Measurements from ENCODE around the gene GRM4.

Gene GRM4

GRCh38 chr6:33985313-33985751, 160.6 kb downstream of the GRM4 start:
- Histone ChIP-seq H3K4me3 (ENCODE audit: low read depth, low read length, poor library complexity, severe bottlenecking) (no peak overlapping the region), H4K20me1 (ENCODE audit: insufficient read depth, low read length) (no peaks in the 10 kb centered on the region), H3K9ac (ENCODE audit: low read length) (no peak overlapping the region), H3K36me3 (ENCODE audit: insufficient read depth, low read length) (no peaks in the 10 kb centered on the region), H3K27ac (ENCODE audit: low read depth, low read length, poor library complexity, severe bottlenecking) (no peak overlapping the region), H3K9me2 (ENCODE audit: low read depth, low read length) (no peaks in the 10 kb centered on the region), H3F3A (ENCODE audit: insufficient read depth, low read length) (no peaks in the 10 kb centered on the region), H3K27me3 (ENCODE audit: insufficient read depth, low read length) (peaks cover 3% of the 10 kb centered on the region; the same call in 1 of the 2 replicates), H2AFZ (ENCODE audit: low read length) (no peak overlapping the region), H3K4me2 (ENCODE audit: low read length) (no peak overlapping the region), H3K4me1 (ENCODE audit: insufficient read depth, low read length, severe bottlenecking) (no peaks in the 10 kb centered on the region), H3K9me3 (ENCODE audit: low read length) (no peaks in the 10 kb centered on the region), H3K79me2 (ENCODE audit: insufficient read depth, low read length) (no peaks in the 10 kb centered on the region)
- TF ChIP-seq EZH2 (IDR thresholded peaks at IDR 0.05; ENCODE audit: borderline replicate concordance, low read length) = no peak
- TF ChIP-seq, protein P1, sequence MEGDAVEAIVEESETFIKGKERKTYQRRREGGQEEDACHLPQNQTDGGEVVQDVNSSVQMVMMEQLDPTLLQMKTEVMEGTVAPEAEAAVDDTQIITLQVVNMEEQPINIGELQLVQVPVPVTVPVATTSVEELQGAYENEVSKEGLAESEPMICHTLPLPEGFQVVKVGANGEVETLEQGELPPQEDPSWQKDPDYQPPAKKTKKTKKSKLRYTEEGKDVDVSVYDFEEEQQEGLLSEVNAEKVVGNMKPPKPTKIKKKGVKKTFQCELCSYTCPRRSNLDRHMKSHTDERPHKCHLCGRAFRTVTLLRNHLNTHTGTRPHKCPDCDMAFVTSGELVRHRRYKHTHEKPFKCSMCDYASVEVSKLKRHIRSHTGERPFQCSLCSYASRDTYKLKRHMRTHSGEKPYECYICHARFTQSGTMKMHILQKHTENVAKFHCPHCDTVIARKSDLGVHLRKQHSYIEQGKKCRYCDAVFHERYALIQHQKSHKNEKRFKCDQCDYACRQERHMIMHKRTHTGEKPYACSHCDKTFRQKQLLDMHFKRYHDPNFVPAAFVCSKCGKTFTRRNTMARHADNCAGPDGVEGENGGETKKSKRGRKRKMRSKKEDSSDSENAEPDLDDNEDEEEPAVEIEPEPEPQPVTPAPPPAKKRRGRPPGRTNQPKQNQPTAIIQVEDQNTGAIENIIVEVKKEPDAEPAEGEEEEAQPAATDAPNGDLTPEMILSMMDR (IDR thresholded peaks at IDR 0.05; ENCODE audit: low read length) = no peak

GRCh38 chr6:33984466-33985312, 161.2 kb downstream of the GRM4 start:
- Histone ChIP-seq H3F3A (ENCODE audit: insufficient read depth, low read length) (no peaks in the 10 kb centered on the region), H3K36me3 (ENCODE audit: insufficient read depth, low read length) (no peaks in the 10 kb centered on the region), H3K4me1 (ENCODE audit: insufficient read depth, low read length, severe bottlenecking) (no peaks in the 10 kb centered on the region), H3K9ac (ENCODE audit: low read length) (no peak overlapping the region), H3K27ac (ENCODE audit: low read depth, low read length, poor library complexity, severe bottlenecking) (no peak overlapping the region), H2AFZ (ENCODE audit: low read length) (no peak overlapping the region), H3K9me3 (ENCODE audit: low read length) (no peaks in the 10 kb centered on the region), H3K79me2 (ENCODE audit: insufficient read depth, low read length) (no peaks in the 10 kb centered on the region), H3K4me3 (ENCODE audit: low read depth, low read length, poor library complexity, severe bottlenecking) (no peak overlapping the region), H3K9me2 (ENCODE audit: low read depth, low read length) (no peaks in the 10 kb centered on the region), H4K20me1 (ENCODE audit: insufficient read depth, low read length) (no peaks in the 10 kb centered on the region), H3K4me2 (ENCODE audit: low read length) (no peak overlapping the region), H3K27me3 (ENCODE audit: insufficient read depth, low read length) (peaks cover 3% of the 10 kb centered on the region; the same call in 1 of the 2 replicates)
- TF ChIP-seq, protein P1 (IDR thresholded peaks at IDR 0.05; ENCODE audit: low read length) = no peak
- TF ChIP-seq EZH2 (IDR thresholded peaks at IDR 0.05; ENCODE audit: borderline replicate concordance, low read length) = no peak

GRCh38 chr6:33983721-33984465, 162.0 kb downstream of the GRM4 start:
- Histone ChIP-seq H3K9ac (ENCODE audit: low read length) (no peak overlapping the region), H3K9me3 (ENCODE audit: low read length) (no peaks in the 10 kb centered on the region), H4K20me1 (ENCODE audit: insufficient read depth, low read length) (no peaks in the 10 kb centered on the region), H3K27ac (ENCODE audit: low read depth, low read length, poor library complexity, severe bottlenecking) (no peak overlapping the region), H3K36me3 (ENCODE audit: insufficient read depth, low read length) (no peaks in the 10 kb centered on the region), H3K27me3 (ENCODE audit: insufficient read depth, low read length) (peaks cover 3% of the 10 kb centered on the region; the same call in 1 of the 2 replicates), H3K4me1 (ENCODE audit: insufficient read depth, low read length, severe bottlenecking) (no peaks in the 10 kb centered on the region), H2AFZ (ENCODE audit: low read length) (no peak overlapping the region), H3K4me2 (ENCODE audit: low read length) (no peak overlapping the region), H3F3A (ENCODE audit: insufficient read depth, low read length) (no peaks in the 10 kb centered on the region), H3K9me2 (ENCODE audit: low read depth, low read length) (no peaks in the 10 kb centered on the region), H3K79me2 (ENCODE audit: insufficient read depth, low read length) (no peaks in the 10 kb centered on the region), H3K4me3 (ENCODE audit: low read depth, low read length, poor library complexity, severe bottlenecking) (no peak overlapping the region)
- no peak for TF ChIP-seq EZH2 (IDR thresholded peaks at IDR 0.05; ENCODE audit: borderline replicate concordance, low read length)
- TF ChIP-seq, protein P1 (IDR thresholded peaks at IDR 0.05; ENCODE audit: low read length) = no peak

Measured in OCI-LY1 (cell line).